Ovary (tissue), 3 donors: ENCODE measurements around the gene SMIM44.

Experiments used
- EP300 ChIP-seq: sonication (generic); formaldehyde crosslinking; IDR thresholded peaks from one replicate; pipeline ENCODE4 v1.6.1; 2017; ENCODE audit warnings: antibody characterized with exemption
- POLR2A ChIP-seq: fragments of 450-650 bp; IDR thresholded peaks from one replicate; pipeline ENCODE4 v1.6.1; 2017; ENCODE audit warnings: antibody characterized with exemption, mild to moderate bottlenecking, moderate library complexity
- TF ChIP-seq, protein P1 (sequence below), 3 donors: fragments of 450-650 bp in 2 of 3; fragments of 200-600 bp in 1 of 3; IDR thresholded peaks; one replicate each; pipeline versions ENCODE4 v1.5.1 to v1.8.0; 2016 to 2022; ENCODE audit warnings: antibody characterized with exemption in 3 of 3, mild to moderate bottlenecking in 1 of 3
- donor health status: DM: no; HTN: no; CAD: no.

DNA sequence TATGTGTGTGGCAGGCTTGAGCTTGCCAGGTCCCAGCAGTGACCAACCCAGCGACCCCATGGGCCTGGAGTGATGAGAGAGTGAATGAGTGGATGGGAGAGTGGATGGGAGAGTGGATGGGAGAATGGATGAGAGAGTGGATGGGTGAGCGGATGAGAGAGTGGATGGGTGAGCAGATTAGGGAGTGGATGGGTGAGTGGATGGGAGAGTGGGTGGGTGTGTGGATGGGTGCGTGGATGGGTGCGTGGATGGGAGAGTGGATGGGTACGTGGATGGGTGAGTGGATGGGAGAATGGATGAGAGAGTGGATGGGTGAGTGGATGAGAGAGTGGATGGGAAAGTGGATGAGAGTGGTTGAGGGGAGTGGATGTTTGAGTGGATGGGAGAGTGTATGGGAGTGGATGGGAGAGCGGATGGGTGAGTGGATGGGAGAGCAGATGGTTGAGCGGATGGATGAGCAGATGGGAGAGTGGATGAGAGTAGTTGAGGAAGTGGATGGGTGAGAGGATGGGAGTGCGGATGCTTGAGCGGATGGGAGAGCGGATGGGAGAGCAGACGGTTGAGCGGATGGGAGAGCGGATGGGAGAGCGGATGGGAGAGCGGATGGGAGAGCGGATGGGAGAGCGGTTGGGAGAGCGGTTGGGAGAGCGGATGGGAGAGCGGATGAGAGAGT lies 45.4 kb upstream of the SMIM44 start:
- TF ChIP-seq, protein P1, sequence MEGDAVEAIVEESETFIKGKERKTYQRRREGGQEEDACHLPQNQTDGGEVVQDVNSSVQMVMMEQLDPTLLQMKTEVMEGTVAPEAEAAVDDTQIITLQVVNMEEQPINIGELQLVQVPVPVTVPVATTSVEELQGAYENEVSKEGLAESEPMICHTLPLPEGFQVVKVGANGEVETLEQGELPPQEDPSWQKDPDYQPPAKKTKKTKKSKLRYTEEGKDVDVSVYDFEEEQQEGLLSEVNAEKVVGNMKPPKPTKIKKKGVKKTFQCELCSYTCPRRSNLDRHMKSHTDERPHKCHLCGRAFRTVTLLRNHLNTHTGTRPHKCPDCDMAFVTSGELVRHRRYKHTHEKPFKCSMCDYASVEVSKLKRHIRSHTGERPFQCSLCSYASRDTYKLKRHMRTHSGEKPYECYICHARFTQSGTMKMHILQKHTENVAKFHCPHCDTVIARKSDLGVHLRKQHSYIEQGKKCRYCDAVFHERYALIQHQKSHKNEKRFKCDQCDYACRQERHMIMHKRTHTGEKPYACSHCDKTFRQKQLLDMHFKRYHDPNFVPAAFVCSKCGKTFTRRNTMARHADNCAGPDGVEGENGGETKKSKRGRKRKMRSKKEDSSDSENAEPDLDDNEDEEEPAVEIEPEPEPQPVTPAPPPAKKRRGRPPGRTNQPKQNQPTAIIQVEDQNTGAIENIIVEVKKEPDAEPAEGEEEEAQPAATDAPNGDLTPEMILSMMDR (IDR thresholded peaks at IDR 0.05) = no peak
- TF ChIP-seq POLR2A = no peak
- TF ChIP-seq EP300 = no peak
